ENCODE results near the gene STC2.
"Not testable (repeated sequence)": the region's sequence is repeated elsewhere in the genome, so short reads cannot be mapped to it uniquely, and the experiment has no call there.

Gene STC2

GRCh38 chr5:173301695-173302545, 26.3 kb downstream of the STC2 start:
- DNase-seq: no peak
- in situ Hi-C loops (cut with HindIII; ENCODE audit: low pct_ligation_motif_present, low pct_unique_long_range_greater_than_20kb, low sequenced_read_pairs): no loop called here

DNA sequence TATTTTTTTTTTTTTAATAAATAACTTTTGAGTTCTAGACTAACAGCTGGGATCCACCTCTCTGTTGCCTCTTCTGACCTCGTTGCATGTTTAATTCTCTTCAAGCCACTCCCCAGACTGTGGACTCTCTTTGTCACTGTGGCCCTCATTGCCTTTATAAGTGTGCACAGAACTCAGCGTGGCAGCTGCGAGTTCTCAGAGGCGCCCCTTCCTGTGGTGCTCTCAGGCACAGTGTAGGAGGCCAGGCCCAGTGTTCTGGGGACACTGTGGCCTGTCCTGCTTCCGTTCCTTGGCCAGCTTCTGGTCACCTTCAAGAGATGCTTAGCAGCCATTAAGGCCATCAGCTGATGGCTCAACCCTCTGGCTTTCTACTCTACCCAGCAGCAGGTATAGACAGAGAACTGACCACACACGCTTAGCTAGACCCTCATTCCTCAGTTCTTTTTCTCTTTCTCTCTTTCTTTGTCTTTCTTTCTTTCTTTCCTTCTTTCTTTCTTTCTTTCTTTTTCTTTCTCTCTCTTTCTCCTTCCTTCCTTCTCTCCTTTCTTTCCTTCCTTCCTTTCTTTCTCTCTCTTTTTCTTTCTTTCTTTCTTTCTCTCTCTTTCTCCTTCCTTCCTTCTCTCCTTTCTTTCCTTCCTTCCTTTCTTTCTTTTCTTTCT, 27.7 kb downstream of the STC2 start:
- DNase-seq: no peak
- in situ Hi-C loops (cut with HindIII; ENCODE audit: low pct_ligation_motif_present, low pct_unique_long_range_greater_than_20kb, low sequenced_read_pairs): no loop called here

DNA sequence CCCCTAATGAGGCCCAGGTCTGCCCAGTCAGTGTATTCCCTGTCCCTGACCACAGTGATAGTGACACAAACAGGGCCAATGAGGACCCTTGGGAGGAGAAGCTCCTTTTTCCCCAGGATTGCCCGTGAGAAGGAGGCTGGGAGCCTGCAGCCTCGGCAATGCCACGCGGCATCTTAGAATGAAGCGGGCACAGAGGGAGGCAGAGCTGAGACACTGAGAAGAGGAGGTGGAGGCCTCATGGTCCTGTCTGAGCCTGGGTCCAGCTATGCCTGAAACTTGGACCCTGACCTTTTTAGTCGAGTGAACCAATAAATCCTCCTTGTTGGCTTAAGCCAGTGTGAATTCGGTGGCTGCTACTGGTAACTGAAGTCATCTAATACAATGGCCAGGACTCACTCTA, 28.4 kb downstream of the STC2 start:
- in situ Hi-C loops (cut with HindIII; ENCODE audit: low pct_ligation_motif_present, low pct_unique_long_range_greater_than_20kb, low sequenced_read_pairs): no loop called here
- DNase-seq: no peak

DNA sequence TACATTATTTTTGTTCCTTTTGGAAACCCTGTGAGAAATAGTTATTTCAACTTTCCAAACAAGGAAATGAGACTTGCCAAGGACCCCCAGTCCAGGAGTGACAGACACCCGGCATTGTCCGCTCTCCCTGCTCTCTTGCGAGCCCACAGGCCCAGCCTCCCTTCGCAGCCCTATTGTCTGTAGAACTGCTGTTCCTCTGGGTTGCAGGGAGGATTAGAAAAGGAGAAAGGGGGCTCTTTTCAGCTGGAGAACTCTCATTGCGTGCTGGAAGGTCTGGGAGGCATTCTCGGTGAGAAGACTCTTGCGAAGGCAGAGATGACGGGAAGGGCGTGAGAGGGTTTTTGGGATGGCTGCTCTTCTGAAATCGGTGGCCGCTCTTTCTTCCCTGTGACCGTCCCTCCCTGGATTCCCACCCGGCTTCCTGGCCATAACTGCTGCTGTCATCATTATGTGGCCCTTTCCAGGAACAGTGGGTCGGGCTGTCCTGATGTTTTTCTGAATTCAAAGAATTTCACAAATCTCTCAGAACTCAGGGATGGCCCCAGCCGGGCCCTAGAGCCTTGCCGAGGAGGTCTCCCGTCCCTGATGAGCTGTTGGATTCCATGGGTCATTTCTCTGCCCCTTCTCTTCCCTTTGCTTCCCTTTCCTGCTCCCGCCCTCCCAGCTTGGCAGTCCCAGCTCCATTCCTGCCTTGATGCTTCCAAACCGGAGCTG, 29.8 kb downstream of the STC2 start:
- DNase-seq: no peak
- in situ Hi-C loops (cut with HindIII; ENCODE audit: low pct_ligation_motif_present, low pct_unique_long_range_greater_than_20kb, low sequenced_read_pairs): no loop called here

DNA sequence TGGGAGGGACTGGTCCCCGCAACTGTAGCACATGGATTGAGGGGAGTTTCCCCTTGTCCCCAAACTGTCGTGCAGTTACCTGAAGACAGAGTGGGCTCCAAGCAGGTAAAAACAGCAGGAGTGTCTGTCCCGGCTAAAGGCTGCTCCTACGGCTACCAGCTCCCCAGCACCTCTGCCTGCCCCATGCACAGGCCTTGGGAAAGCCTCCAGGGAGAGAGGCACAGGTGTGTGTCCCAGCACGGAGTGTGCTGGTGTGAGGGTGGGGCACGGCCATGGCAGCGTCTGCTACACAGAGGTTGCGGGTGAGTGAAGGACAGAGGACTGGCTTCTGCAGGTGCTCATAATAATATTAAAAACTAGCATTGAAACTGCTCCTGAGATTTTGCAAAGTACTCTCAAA, 30.4 kb downstream of the STC2 start:
- in situ Hi-C loops (cut with HindIII; ENCODE audit: low pct_ligation_motif_present, low pct_unique_long_range_greater_than_20kb, low sequenced_read_pairs): no loop called here

GRCh38 chr5:173296737-173297676, 31.2 kb downstream of the STC2 start:
- in situ Hi-C loops (cut with HindIII; ENCODE audit: low pct_ligation_motif_present, low pct_unique_long_range_greater_than_20kb, low sequenced_read_pairs): no loop called here
- DNase-seq: no peak

More for the DNA sequence above, 30.4 kb downstream of the STC2 start:
- DNase-seq: no peak

DNA sequence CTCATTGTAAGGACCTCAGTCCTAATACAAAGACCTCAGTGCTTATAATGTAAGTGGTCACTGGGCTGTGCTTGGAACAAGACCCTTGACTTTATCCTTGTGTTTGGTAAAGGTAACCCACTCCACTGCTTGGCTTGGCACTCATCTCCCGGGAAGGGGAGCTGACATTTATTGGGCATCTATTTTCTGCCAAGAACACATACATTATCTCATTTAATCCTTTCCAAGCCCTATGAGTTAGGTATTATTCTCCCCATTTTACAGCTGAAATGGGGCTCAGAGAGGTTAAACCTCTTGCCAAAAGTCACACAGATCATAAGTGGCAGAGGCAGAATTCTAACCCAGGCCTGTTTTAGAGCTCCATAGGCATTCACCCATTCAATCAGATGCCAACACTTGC, 32.4 kb downstream of the STC2 start:
- in situ Hi-C loops (cut with HindIII; ENCODE audit: low pct_ligation_motif_present, low pct_unique_long_range_greater_than_20kb, low sequenced_read_pairs): no loop called here
- no peak for DNase-seq

GRCh38 chr5:173294673-173295320, 33.4 kb downstream of the STC2 start:
- DNase-seq: no peak
- in situ Hi-C loops (cut with HindIII; ENCODE audit: low pct_ligation_motif_present, low pct_unique_long_range_greater_than_20kb, low sequenced_read_pairs): no loop called here

GRCh38 chr5:173293817-173294672, 34.2 kb downstream of the STC2 start:
- peak; percentile 68 for DNase-seq
- in situ Hi-C loops (cut with HindIII; ENCODE audit: low pct_ligation_motif_present, low pct_unique_long_range_greater_than_20kb, low sequenced_read_pairs): no loop called here

- in situ Hi-C loops (cut with HindIII; ENCODE audit: low pct_ligation_motif_present, low pct_unique_long_range_greater_than_20kb, low sequenced_read_pairs): no loop called here
- DNase-seq: no peak
Observed at GRCh38 chr5:173291722-173292658, 36.2 kb downstream of the STC2 start.

- no peak for DNase-seq
- in situ Hi-C loops (cut with HindIII; ENCODE audit: low pct_ligation_motif_present, low pct_unique_long_range_greater_than_20kb, low sequenced_read_pairs): no loop called here
Observed at GRCh38 chr5:173290477-173291131, 37.6 kb downstream of the STC2 start.

GRCh38 chr5:173289372-173289771, 38.8 kb downstream of the STC2 start:
- DNase-seq: no peak
- in situ Hi-C loops (cut with HindIII; ENCODE audit: low pct_ligation_motif_present, low pct_unique_long_range_greater_than_20kb, low sequenced_read_pairs): no loop called here

GRCh38 chr5:173288632-173289031, 39.6 kb downstream of the STC2 start:
- in situ Hi-C loops (cut with HindIII; ENCODE audit: low pct_ligation_motif_present, low pct_unique_long_range_greater_than_20kb, low sequenced_read_pairs): no loop called here
- no peak for DNase-seq

DNA sequence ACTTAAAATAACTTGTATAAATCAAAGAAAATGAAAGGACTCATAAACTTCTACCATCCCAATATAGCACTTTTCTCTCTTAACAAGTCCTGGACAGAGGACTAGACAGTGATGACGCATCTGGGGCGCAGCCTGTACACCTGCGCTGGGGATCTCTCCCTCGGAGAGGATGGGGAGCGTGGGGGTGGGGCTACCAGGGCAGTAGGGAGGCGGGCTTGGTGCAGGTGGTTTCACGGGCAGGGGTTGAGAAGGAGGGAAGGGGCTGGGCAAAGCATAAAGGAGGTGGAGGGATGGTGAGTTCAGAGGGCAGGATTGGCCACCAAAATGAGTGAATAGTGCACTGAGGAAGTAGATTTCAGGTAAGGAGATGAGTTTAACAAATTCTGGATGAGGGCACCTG, 41.1 kb downstream of the STC2 start:
- in situ Hi-C loops (cut with HindIII; ENCODE audit: low pct_ligation_motif_present, low pct_unique_long_range_greater_than_20kb, low sequenced_read_pairs): no loop called here
- DNase-seq: no peak

GRCh38 chr5:173284343-173284958, 43.8 kb downstream of the STC2 start:
- in situ Hi-C loops (cut with HindIII; ENCODE audit: low pct_ligation_motif_present, low pct_unique_long_range_greater_than_20kb, low sequenced_read_pairs); DNase-seq: not testable (repeated sequence)

All from ACHN (cell line).